IMR-90 (cell line): ENCODE data around the gene SOST. TPM values are rescaled to one million over a fixed set of nuclear protein-coding genes. Genes with fewer than 3 reads are reported as not detected.

Source experiments
- ATAC-seq: fragments of 200-7000 bp; cut with Tn5 transposase; 2 replicates; pipeline ENCODE4 v1.9.1; 2020; ENCODE audit warnings: low read depth, mild to moderate bottlenecking, moderate library complexity
- BruUV-seq: library from RNA; stranded (reverse); fragments of 400-500 nt; replicated peaks from 2 replicates; lab custom pipeline; 2021; lab: Mats Ljungman, UMichigan
- CTCF ChIA-PET: fragments of 300-600 bp; formaldehyde crosslinking; extraction: SDS; loops from one replicate; lab custom pipeline; 2021; ENCODE audit warnings: antibody characterized with exemption; lab: Yijun Ruan, JAX
- POLR2A ChIA-PET: fragments of 300-600 bp; sonication (Branson Sonifier 250); formaldehyde crosslinking; loops from one replicate; lab custom pipeline; 2022; ENCODE audit warnings: antibody characterized with exemption; ENCODE audit not compliant: unreplicated experiment; lab: Charles Lee
- DNase-seq: peaks from one replicate; pipeline ENCODE4 v3.0.0; 2013
- H2AFZ ChIP-seq: replicated peaks from 2 replicates; pipeline ENCODE3; 2013; ENCODE audit warnings: low read length, mild to moderate bottlenecking; ENCODE audit not compliant: poor library complexity
- H2AK5ac ChIP-seq: 2 replicates; pipeline ENCODE4 v1.6.1; 2013; ENCODE audit warnings: low read depth, low read length, inconsistent platforms
- H2AK9ac ChIP-seq: replicated peaks from 2 replicates; pipeline ENCODE3; 2013; ENCODE audit warnings: mild to moderate bottlenecking, low read depth, low read length, moderate library complexity; ENCODE audit not compliant: poor library complexity
- H2BK120ac ChIP-seq: 2 replicates; pipeline ENCODE4 v1.6.1; 2013; ENCODE audit warnings: low read depth, low read length, inconsistent platforms
- H2BK15ac ChIP-seq: 3 replicates; pipeline ENCODE4 v1.6.1; 2013; ENCODE audit warnings: low read depth, low read length, inconsistent platforms
- H2BK20ac ChIP-seq: 2 replicates; pipeline ENCODE4 v1.6.1; 2013; ENCODE audit warnings: low read depth, mild to moderate bottlenecking, inconsistent platforms, low read length, moderate library complexity
- H2BK5ac ChIP-seq: 2 replicates; pipeline ENCODE4 v1.6.1; 2013; ENCODE audit warnings: mild to moderate bottlenecking, low read depth, low read length, inconsistent platforms; ENCODE audit not compliant: poor library complexity, severe bottlenecking
- H3K14ac ChIP-seq: replicated peaks from 2 replicates; pipeline ENCODE4 v1.6.1; 2013; ENCODE audit warnings: low read depth, low read length, inconsistent platforms
- H3K18ac ChIP-seq: 2 replicates; pipeline ENCODE4 v1.6.1; 2013; ENCODE audit warnings: low read depth, low read length, control low read depth
- H3K23ac ChIP-seq: 2 replicates; pipeline ENCODE4 v1.6.1; 2013; ENCODE audit warnings: low read depth, low read length, inconsistent platforms
- H3K27ac ChIP-seq: 2 replicates; pipeline ENCODE4 v1.5.1; 2013; ENCODE audit warnings: mild to moderate bottlenecking, control low read depth, low read length; ENCODE audit not compliant: insufficient read depth
- H3K27me3 ChIP-seq: 2 replicates; pipeline ENCODE4 v1.6.1; 2013; ENCODE audit warnings: low read length; ENCODE audit not compliant: control insufficient read depth, insufficient read depth
- H3K36me3 ChIP-seq: 2 replicates; pipeline ENCODE4 v1.6.1; 2013; ENCODE audit warnings: low read length, mixed read lengths; ENCODE audit not compliant: control insufficient read depth, insufficient read depth
- H3K4ac ChIP-seq: 2 replicates; pipeline ENCODE4 v1.6.1; 2013; ENCODE audit warnings: low read depth, low read length, inconsistent platforms
- H3K4me1 ChIP-seq: 2 replicates; pipeline ENCODE4 v1.6.1; 2013; ENCODE audit warnings: low read length, mixed read lengths; ENCODE audit not compliant: control insufficient read depth, insufficient read depth
- H3K4me2 ChIP-seq: 2 replicates; pipeline ENCODE4 v1.6.1; 2013; ENCODE audit warnings: low read depth, mild to moderate bottlenecking, control low read depth, low read length, moderate library complexity
- H3K4me3 ChIP-seq: 2 replicates; pipeline ENCODE4 v1.5.1; 2013; ENCODE audit warnings: low read depth, mild to moderate bottlenecking, control low read depth, low read length, moderate library complexity; ENCODE audit not compliant: insufficient read depth
- H3K56ac ChIP-seq: 2 replicates; pipeline ENCODE4 v1.6.1; 2013; ENCODE audit warnings: low read length, inconsistent platforms; ENCODE audit not compliant: insufficient read depth; ENCODE audit errors: extremely low read depth
- H3K79me1 ChIP-seq, 2 experiments: 2 replicates each; pipeline ENCODE4 v1.6.1; 2013; ENCODE audit warnings: low read length in 2 of 2, inconsistent platforms in 1 of 2, low read depth in 1 of 2
- H3K9ac ChIP-seq: 2 replicates; pipeline ENCODE4 v1.6.1; 2013; ENCODE audit warnings: low read depth, low read length, control low read depth
- H3K9me1 ChIP-seq: 2 replicates; pipeline ENCODE4 v1.6.1; 2013; ENCODE audit warnings: low read length, inconsistent platforms; ENCODE audit not compliant: insufficient read depth
- H3K9me3 ChIP-seq: 2 replicates; pipeline ENCODE4 v1.6.1; 2013; ENCODE audit warnings: low read length; ENCODE audit not compliant: control insufficient read depth, insufficient read depth
- H4K20me1 ChIP-seq: 2 replicates; pipeline ENCODE4 v1.6.1; 2013; ENCODE audit warnings: low read length, inconsistent platforms; ENCODE audit not compliant: insufficient read depth
- H4K5ac ChIP-seq: 2 replicates; pipeline ENCODE4 v1.6.1; 2013; ENCODE audit warnings: mild to moderate bottlenecking, low read depth, low read length, control low read depth
- H4K8ac ChIP-seq, 2 experiments: 2 replicates each; pipeline ENCODE4 v1.6.1; 2013; ENCODE audit warnings: low read depth in 2 of 2, low read length in 2 of 2, control low read depth in 1 of 2, inconsistent platforms in 1 of 2
- H4K91ac ChIP-seq: 2 replicates; pipeline ENCODE4 v1.6.1; 2013; ENCODE audit warnings: low read depth, low read length, inconsistent platforms; ENCODE audit not compliant: insufficient read depth
- ELK1 ChIP-seq: fragments of 150-350 bp; IDR thresholded peaks from 2 replicates; pipeline ENCODE4 v1.6.1; 2016; ENCODE audit warnings: low read depth, mild to moderate bottlenecking, low read length, moderate library complexity, borderline replicate concordance
- SMC3 ChIP-seq: fragments of 150-350 bp; IDR thresholded peaks from 2 replicates; pipeline ENCODE4 v1.6.1; 2016; ENCODE audit warnings: low read depth, mild to moderate bottlenecking, antibody characterized with exemption, low read length, moderate library complexity
- USF2 ChIP-seq: fragments of 150-350 bp; IDR thresholded peaks from 2 replicates; pipeline ENCODE4 v1.6.1; 2017; ENCODE audit warnings: mild to moderate bottlenecking, antibody characterized with exemption, low read length, low read depth
- WGBS, 2 experiments: methylation state at CpG; one replicate each; pipeline versions ENCODE4 v1.1.5 to v1.1.7; 2013; ENCODE audit warnings: missing lambda C conversion rate in 2 of 2; ENCODE audit not compliant: insufficient read length in 1 of 2; ENCODE audit errors: extremely low coverage in 2 of 2; 5-methylcytosine and 5-hydroxymethylcytosine counted together
- dilution Hi-C: fragments of 300-500 bp; cut with HindIII; formaldehyde crosslinking; loops from one replicate; pipeline ENCODE4 v1.14.3; 2018; ENCODE audit warnings: low sequenced_read_pairs; ENCODE audit not compliant: unreplicated experiment
- in situ Hi-C: fragments of 300-500 bp; cut with MboI; formaldehyde crosslinking; loops from 3 replicates; pipeline ENCODE4 v1.14.3; 2019; ENCODE audit warnings: low sequenced_read_pairs, inconsistent platforms, mixed read lengths
- intact Hi-C: fragments of 100-400 bp; cut with micrococcal nuclease; formaldehyde crosslinking; loops from 2 replicates; pipeline ENCODE4 v1.10.0; 2022
- polyA plus RNA-seq, 3 experiments: library from polyadenylated mRNA; depleted of rRNA; stranded (reverse); fragments of >200 nt; gene quantifications; 2 replicates each; pipeline ENCODE4 v1.2.3, GENCODE V29; 2012; ENCODE audit warnings: low replicate concordance in 1 of 3
- total RNA-seq: library from RNA; depleted of rRNA; stranded (reverse); fragments of >200 nt; gene quantifications from 2 replicates; pipeline ENCODE4 v1.2.3, GENCODE V29; 2012

SOST gene
- total and polyA plus RNA-seq, 2 of the 4 experiments (the other 2 are of a cell fraction) = not detected

GRCh38 chr17:43714465-43715149, 44.0 kb downstream of the SOST start:
- DNase-seq (peak; percentile 53), ATAC-seq (no peak; the same call in none of the 2 replicates)
- dilution Hi-C loops = no loop called here

More at GRCh38 chr17:43714465-43715149, 44.0 kb downstream of the SOST start:
- H3K27me3 ChIP-seq = peaks cover 2% of the 10 kb centered on the region; the same call in 1 of the 2 replicates
- H2BK20ac ChIP-seq = no peak overlapping the region
- no peak overlapping the region for H3K18ac ChIP-seq
- H2AK9ac ChIP-seq = no peak overlapping the region
- in situ Hi-C loops = no loop called here
- 56% methylated on average over 2 of the region's 4 CpGs; no CpG with 5 or more reads in 1 of the 2 experiments for WGBS, 2 experiments
- H3K56ac ChIP-seq = no peak overlapping the region
- no peak overlapping the region for H3K27ac ChIP-seq
- H3K4me2 ChIP-seq = peak overlapping the region; percentile 95; the same call in 1 of the 2 replicates
- peak overlapping the region; percentile 9 to 68; a peak in 1 of 4 replicates for H4K8ac ChIP-seq
- peak overlapping the region; percentile 94 for H2AFZ ChIP-seq
- H3K14ac ChIP-seq = 0 out of 2 replicates have a peak overlapping the region, but pooled peaks have one; percentile 10
- peak overlapping the region; percentile 1; the same call in 1 of the 3 replicates for H2BK15ac ChIP-seq
- ChIA-PET POLR2A (interaction anchor here (0.6 kb wide), 1 partner anchor 242 kb away, joined by 3 read pairs; no protein-coding TSS in a partner anchor), CTCF (interaction anchor here (0.6 to 1.4 kb wide), 4 partner anchors 19 to 46 kb away, joined by 3 to 8 read pairs (median 4); no protein-coding TSS in a partner anchor)
- H3K4ac ChIP-seq = peak overlapping the region; percentile 25; the same call in 1 of the 2 replicates
- no peak overlapping the region for H4K5ac ChIP-seq
- peaks cover 3% of the 10 kb centered on the region; the same call in 1 of the 2 replicates for H3K9me1 ChIP-seq
- H4K91ac ChIP-seq = no peak overlapping the region
- no peaks in the 10 kb centered on the region for H3K79me1 ChIP-seq
- H3K9me3 ChIP-seq = no peaks in the 10 kb centered on the region
- H3K4me1 ChIP-seq = peaks cover 4% of the 10 kb centered on the region
- TF ChIP-seq USF2 (peak; percentile 68), SMC3 (no peak), ELK1 (no peak)
- H3K4me3 ChIP-seq = no peak overlapping the region
- H2AK5ac ChIP-seq = 0 out of 2 replicates have a peak overlapping the region, but pooled peaks have one; percentile 5
- no peaks in the 10 kb centered on the region for H4K20me1 ChIP-seq
- no peak overlapping the region for H2BK5ac ChIP-seq
- intact Hi-C loops = no loop called here
- H3K36me3 ChIP-seq = no peaks in the 10 kb centered on the region
- H3K9ac ChIP-seq = no peak overlapping the region
- BruUV-seq = no TSS peak
- H3K23ac ChIP-seq = peak overlapping the region; percentile 39; the same call in 1 of the 2 replicates
- H2BK120ac ChIP-seq = peak overlapping the region; percentile 14; the same call in 1 of the 2 replicates
